IMR-90 (cell line): Measurements from ENCODE around the gene NR2C1. TPM values are rescaled to one million over a fixed set of nuclear protein-coding genes. Genes with fewer than 3 reads are reported as not detected.

Experiments
- ATAC-seq: fragments of 200-7000 bp; cut with Tn5 transposase; 2 replicates; pipeline ENCODE4 v1.9.1; 2020; ENCODE audit warnings: low read depth, mild to moderate bottlenecking, moderate library complexity
- BruUV-seq: library from RNA; stranded (reverse); fragments of 400-500 nt; replicated peaks from 2 replicates; lab custom pipeline; 2021; lab: Mats Ljungman, UMichigan
- CTCF ChIA-PET: fragments of 300-600 bp; formaldehyde crosslinking; extraction: SDS; loops from one replicate; lab custom pipeline; 2021; ENCODE audit warnings: antibody characterized with exemption; lab: Yijun Ruan, JAX
- POLR2A ChIA-PET: fragments of 300-600 bp; sonication (Branson Sonifier 250); formaldehyde crosslinking; loops from one replicate; lab custom pipeline; 2022; ENCODE audit warnings: antibody characterized with exemption; ENCODE audit not compliant: unreplicated experiment; lab: Charles Lee
- DNase-seq: peaks from one replicate; pipeline ENCODE4 v3.0.0; 2013
- H2AFZ ChIP-seq: replicated peaks from 2 replicates; pipeline ENCODE3; 2013; ENCODE audit warnings: low read length, mild to moderate bottlenecking; ENCODE audit not compliant: poor library complexity
- H2AK5ac ChIP-seq: 2 replicates; pipeline ENCODE4 v1.6.1; 2013; ENCODE audit warnings: low read depth, low read length, inconsistent platforms
- H2AK9ac ChIP-seq: replicated peaks from 2 replicates; pipeline ENCODE3; 2013; ENCODE audit warnings: mild to moderate bottlenecking, low read depth, low read length, moderate library complexity; ENCODE audit not compliant: poor library complexity
- H2BK120ac ChIP-seq: 2 replicates; pipeline ENCODE4 v1.6.1; 2013; ENCODE audit warnings: low read depth, low read length, inconsistent platforms
- H2BK15ac ChIP-seq: 3 replicates; pipeline ENCODE4 v1.6.1; 2013; ENCODE audit warnings: low read depth, low read length, inconsistent platforms
- H2BK20ac ChIP-seq: 2 replicates; pipeline ENCODE4 v1.6.1; 2013; ENCODE audit warnings: low read depth, mild to moderate bottlenecking, inconsistent platforms, low read length, moderate library complexity
- H2BK5ac ChIP-seq: 2 replicates; pipeline ENCODE4 v1.6.1; 2013; ENCODE audit warnings: mild to moderate bottlenecking, low read depth, low read length, inconsistent platforms; ENCODE audit not compliant: poor library complexity, severe bottlenecking
- H3K14ac ChIP-seq: replicated peaks from 2 replicates; pipeline ENCODE4 v1.6.1; 2013; ENCODE audit warnings: low read depth, low read length, inconsistent platforms
- H3K18ac ChIP-seq: 2 replicates; pipeline ENCODE4 v1.6.1; 2013; ENCODE audit warnings: low read depth, low read length, control low read depth
- H3K23ac ChIP-seq: 2 replicates; pipeline ENCODE4 v1.6.1; 2013; ENCODE audit warnings: low read depth, low read length, inconsistent platforms
- H3K27ac ChIP-seq: 2 replicates; pipeline ENCODE4 v1.5.1; 2013; ENCODE audit warnings: mild to moderate bottlenecking, control low read depth, low read length; ENCODE audit not compliant: insufficient read depth
- H3K27me3 ChIP-seq: 2 replicates; pipeline ENCODE4 v1.6.1; 2013; ENCODE audit warnings: low read length; ENCODE audit not compliant: control insufficient read depth, insufficient read depth
- H3K36me3 ChIP-seq: 2 replicates; pipeline ENCODE4 v1.6.1; 2013; ENCODE audit warnings: low read length, mixed read lengths; ENCODE audit not compliant: control insufficient read depth, insufficient read depth
- H3K4ac ChIP-seq: 2 replicates; pipeline ENCODE4 v1.6.1; 2013; ENCODE audit warnings: low read depth, low read length, inconsistent platforms
- H3K4me1 ChIP-seq: 2 replicates; pipeline ENCODE4 v1.6.1; 2013; ENCODE audit warnings: low read length, mixed read lengths; ENCODE audit not compliant: control insufficient read depth, insufficient read depth
- H3K4me2 ChIP-seq: 2 replicates; pipeline ENCODE4 v1.6.1; 2013; ENCODE audit warnings: low read depth, mild to moderate bottlenecking, control low read depth, low read length, moderate library complexity
- H3K4me3 ChIP-seq: 2 replicates; pipeline ENCODE4 v1.5.1; 2013; ENCODE audit warnings: low read depth, mild to moderate bottlenecking, control low read depth, low read length, moderate library complexity; ENCODE audit not compliant: insufficient read depth
- H3K56ac ChIP-seq: 2 replicates; pipeline ENCODE4 v1.6.1; 2013; ENCODE audit warnings: low read length, inconsistent platforms; ENCODE audit not compliant: insufficient read depth; ENCODE audit errors: extremely low read depth
- H3K79me1 ChIP-seq, 2 experiments: 2 replicates each; pipeline ENCODE4 v1.6.1; 2013; ENCODE audit warnings: low read length in 2 of 2, inconsistent platforms in 1 of 2, low read depth in 1 of 2
- H3K9ac ChIP-seq: 2 replicates; pipeline ENCODE4 v1.6.1; 2013; ENCODE audit warnings: low read depth, low read length, control low read depth
- H3K9me1 ChIP-seq: 2 replicates; pipeline ENCODE4 v1.6.1; 2013; ENCODE audit warnings: low read length, inconsistent platforms; ENCODE audit not compliant: insufficient read depth
- H3K9me3 ChIP-seq: 2 replicates; pipeline ENCODE4 v1.6.1; 2013; ENCODE audit warnings: low read length; ENCODE audit not compliant: control insufficient read depth, insufficient read depth
- H4K20me1 ChIP-seq: 2 replicates; pipeline ENCODE4 v1.6.1; 2013; ENCODE audit warnings: low read length, inconsistent platforms; ENCODE audit not compliant: insufficient read depth
- H4K5ac ChIP-seq: 2 replicates; pipeline ENCODE4 v1.6.1; 2013; ENCODE audit warnings: mild to moderate bottlenecking, low read depth, low read length, control low read depth
- H4K8ac ChIP-seq, 2 experiments: 2 replicates each; pipeline ENCODE4 v1.6.1; 2013; ENCODE audit warnings: low read depth in 2 of 2, low read length in 2 of 2, control low read depth in 1 of 2, inconsistent platforms in 1 of 2
- H4K91ac ChIP-seq: 2 replicates; pipeline ENCODE4 v1.6.1; 2013; ENCODE audit warnings: low read depth, low read length, inconsistent platforms; ENCODE audit not compliant: insufficient read depth
- CEBPB ChIP-seq: IDR thresholded peaks from 2 replicates; pipeline ENCODE4 v1.6.1; 2012; ENCODE audit warnings: low read depth, low read length, improper control_type of control experiment
- MXI1 ChIP-seq: IDR thresholded peaks from 2 replicates; pipeline ENCODE4 v1.6.1; 2012; ENCODE audit warnings: low read depth, mild to moderate bottlenecking, low read length, moderate library complexity, borderline replicate concordance
- RAD21 ChIP-seq: IDR thresholded peaks from 2 replicates; pipeline ENCODE4 v1.6.1; 2012; ENCODE audit warnings: low read length, improper control_type of control experiment
- SMC3 ChIP-seq: fragments of 150-350 bp; IDR thresholded peaks from 2 replicates; pipeline ENCODE4 v1.6.1; 2016; ENCODE audit warnings: low read depth, mild to moderate bottlenecking, antibody characterized with exemption, low read length, moderate library complexity
- WGBS, 2 experiments: methylation state at CpG; one replicate each; pipeline versions ENCODE4 v1.1.5 to v1.1.7; 2013; ENCODE audit warnings: missing lambda C conversion rate in 2 of 2; ENCODE audit not compliant: insufficient read length in 1 of 2; ENCODE audit errors: extremely low coverage in 2 of 2; 5-methylcytosine and 5-hydroxymethylcytosine counted together
- dilution Hi-C: fragments of 300-500 bp; cut with HindIII; formaldehyde crosslinking; loops from one replicate; pipeline ENCODE4 v1.14.3; 2018; ENCODE audit warnings: low sequenced_read_pairs; ENCODE audit not compliant: unreplicated experiment
- in situ Hi-C: fragments of 300-500 bp; cut with MboI; formaldehyde crosslinking; loops from 3 replicates; pipeline ENCODE4 v1.14.3; 2019; ENCODE audit warnings: low sequenced_read_pairs, inconsistent platforms, mixed read lengths
- intact Hi-C: fragments of 100-400 bp; cut with micrococcal nuclease; formaldehyde crosslinking; loops from 2 replicates; pipeline ENCODE4 v1.10.0; 2022
- polyA plus RNA-seq, 3 experiments: library from polyadenylated mRNA; depleted of rRNA; stranded (reverse); fragments of >200 nt; gene quantifications; 2 replicates each; pipeline ENCODE4 v1.2.3, GENCODE V29; 2012; ENCODE audit warnings: low replicate concordance in 1 of 3
- total RNA-seq: library from RNA; depleted of rRNA; stranded (reverse); fragments of >200 nt; gene quantifications from 2 replicates; pipeline ENCODE4 v1.2.3, GENCODE V29; 2012
- TF ChIP-seq, protein P1 (sequence below): conservative IDR thresholded peaks from 2 replicates; pipeline ENCODE4 v1.5.1; 2012; ENCODE audit warnings: mild to moderate bottlenecking, low read depth, low read length, improper control_type of control experiment

Gene NR2C1
- total and polyA plus RNA-seq, 2 of the 4 experiments (the other 2 are of a cell fraction) = 12.7 to 14.1 TPM

DNA sequence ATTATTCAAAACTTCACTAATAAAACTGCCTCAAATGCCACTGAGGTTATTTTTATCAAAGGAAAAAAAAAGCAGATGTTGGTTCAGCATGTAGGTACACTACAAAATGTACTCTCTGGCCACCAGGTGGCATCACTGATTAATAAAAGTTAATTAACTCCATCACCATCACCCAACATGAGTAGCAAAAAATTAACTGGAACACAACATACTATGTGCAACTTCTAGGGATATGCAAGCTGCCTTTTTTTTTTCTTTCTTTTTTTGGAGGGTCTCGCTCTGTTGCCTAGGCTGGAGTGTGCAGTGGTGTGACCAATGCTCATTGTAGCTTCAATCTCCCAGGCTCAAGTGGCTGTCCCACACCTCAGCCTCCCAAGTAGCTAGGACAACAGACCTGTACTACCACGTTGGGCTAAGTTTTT, 43.8 kb upstream of the NR2C1 start:
- H3K4ac ChIP-seq = peak overlapping the region; percentile 28; the same call in 1 of the 2 replicates
- H3K27ac ChIP-seq = no peak overlapping the region
- intact Hi-C loops = loop anchor here (1.0 to 5.0 kb wide), 3 partner anchors 100 to 355 kb away; partner anchors contain the start of genes FGD6, METAP2 and VEZT
- no peaks in the 10 kb centered on the region; a peak in 1 of 4 replicates for H3K79me1 ChIP-seq
- H3K4me3 ChIP-seq = no peak overlapping the region
- peak overlapping the region; percentile 46; the same call in 1 of the 3 replicates for H2BK15ac ChIP-seq
- H4K20me1 ChIP-seq = no peaks in the 10 kb centered on the region
- no peak overlapping the region; the same call in 1 of the 2 replicates for H3K4me2 ChIP-seq
- H3K9me3 ChIP-seq = no peaks in the 10 kb centered on the region
- H3K4me1 ChIP-seq = peaks cover 15% of the 10 kb centered on the region
- no peak overlapping the region for H2BK20ac ChIP-seq
- peak overlapping the region; percentile 49 for H2BK5ac ChIP-seq
- no TSS peak for BruUV-seq
- no peak overlapping the region for H3K56ac ChIP-seq
- no peak overlapping the region for H2AK9ac ChIP-seq
- DNase-seq (peak; percentile 75), ATAC-seq (peak; percentile 72)
- TF ChIP-seq RAD21 (peak; percentile 80), SMC3 (peak; percentile 83), CEBPB (no peak), MXI1 (no peak)
- TF ChIP-seq, protein P1, sequence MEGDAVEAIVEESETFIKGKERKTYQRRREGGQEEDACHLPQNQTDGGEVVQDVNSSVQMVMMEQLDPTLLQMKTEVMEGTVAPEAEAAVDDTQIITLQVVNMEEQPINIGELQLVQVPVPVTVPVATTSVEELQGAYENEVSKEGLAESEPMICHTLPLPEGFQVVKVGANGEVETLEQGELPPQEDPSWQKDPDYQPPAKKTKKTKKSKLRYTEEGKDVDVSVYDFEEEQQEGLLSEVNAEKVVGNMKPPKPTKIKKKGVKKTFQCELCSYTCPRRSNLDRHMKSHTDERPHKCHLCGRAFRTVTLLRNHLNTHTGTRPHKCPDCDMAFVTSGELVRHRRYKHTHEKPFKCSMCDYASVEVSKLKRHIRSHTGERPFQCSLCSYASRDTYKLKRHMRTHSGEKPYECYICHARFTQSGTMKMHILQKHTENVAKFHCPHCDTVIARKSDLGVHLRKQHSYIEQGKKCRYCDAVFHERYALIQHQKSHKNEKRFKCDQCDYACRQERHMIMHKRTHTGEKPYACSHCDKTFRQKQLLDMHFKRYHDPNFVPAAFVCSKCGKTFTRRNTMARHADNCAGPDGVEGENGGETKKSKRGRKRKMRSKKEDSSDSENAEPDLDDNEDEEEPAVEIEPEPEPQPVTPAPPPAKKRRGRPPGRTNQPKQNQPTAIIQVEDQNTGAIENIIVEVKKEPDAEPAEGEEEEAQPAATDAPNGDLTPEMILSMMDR = peak; percentile 78
- H2AFZ ChIP-seq = no peak overlapping the region
- H3K9me1 ChIP-seq = no peaks in the 10 kb centered on the region
- H3K14ac ChIP-seq = peak overlapping the region; percentile 45
- no peaks in the 10 kb centered on the region for H3K27me3 ChIP-seq
- no peak overlapping the region for H3K23ac ChIP-seq
- peak overlapping the region; percentile 56 for H2BK120ac ChIP-seq
- peak overlapping the region; percentile 31; the same call in 1 of the 2 replicates for H3K18ac ChIP-seq
- H3K9ac ChIP-seq = no peak overlapping the region
- WGBS, 2 experiments = no CpG with 5 or more reads among the region's 2 CpGs
- H3K36me3 ChIP-seq = peaks cover 2% of the 10 kb centered on the region; the same call in 1 of the 2 replicates
- ChIA-PET CTCF (interaction anchor here (0.6 to 2.2 kb wide), 7 partner anchors 100 to 513 kb away, joined by 3 to 16 read pairs (median 5); partner anchors contain the start of genes FGD6 and VEZT), POLR2A (no interaction called here)
- H4K91ac ChIP-seq = peak overlapping the region; percentile 40; the same call in 1 of the 2 replicates
- peak overlapping the region in 1 of 2 experiments; percentile 34; a peak in 2 of 4 replicates for H4K8ac ChIP-seq
- H2AK5ac ChIP-seq = peak overlapping the region; percentile 32; the same call in 1 of the 2 replicates
- peak overlapping the region; percentile 43; the same call in 1 of the 2 replicates for H4K5ac ChIP-seq
- in situ Hi-C loops = loop anchor here (5.0 kb wide), 1 partner anchor 220 kb away; no protein-coding TSS in a partner anchor
- dilution Hi-C loops = no loop called here
